Caco-2 (cell line): ENCODE results near the gene TMEM132C. TPM values are rescaled to one million over a fixed set of nuclear protein-coding genes. Genes with fewer than 3 reads are reported as not detected.

Source experiments
- BruUV-seq: library from RNA; stranded (reverse); fragments of 400-500 nt; replicated peaks from 2 replicates; lab custom pipeline; 2021; lab: Mats Ljungman, UMichigan
- CTCF ChIA-PET: fragments of 300-600 bp; sonication (Branson Sonifier 250); formaldehyde crosslinking; loops from one replicate; lab custom pipeline; 2022; ENCODE audit warnings: antibody characterized with exemption; lab: Charles Lee
- POLR2A ChIA-PET: fragments of 300-600 bp; sonication (Branson Sonifier 250); formaldehyde crosslinking; loops from one replicate; lab custom pipeline; 2022; ENCODE audit warnings: antibody characterized with exemption; lab: Charles Lee
- DNase-seq, 2 experiments: peaks; one replicate each; pipeline versions ENCODE4 v3.0.0 to v3.0.0-alpha.2; 2020 to 2022
- H3K27me3 ChIP-seq: replicated peaks from 2 replicates; pipeline ENCODE4 v1.6.0; 2011; ENCODE audit warnings: low read length; ENCODE audit not compliant: control insufficient read depth, insufficient read depth
- H3K36me3 ChIP-seq: 2 replicates; pipeline ENCODE4 v1.5.1; 2011; ENCODE audit warnings: low read length; ENCODE audit not compliant: control insufficient read depth, insufficient read depth
- H3K4me1 ChIP-seq: fragments of 250-450 bp; sonication (Bioruptor Pico); 2 replicates; pipeline ENCODE4 v1.5.1; 2020; ENCODE audit warnings: mild to moderate bottlenecking
- H3K4me3 ChIP-seq: 2 replicates; pipeline ENCODE4 v1.5.1; 2011; ENCODE audit warnings: low read depth, mild to moderate bottlenecking, control low read depth, low read length
- H3K9me3 ChIP-seq: fragments of 250-450 bp; sonication (Bioruptor Pico); 2 replicates; pipeline ENCODE4 v1.5.1; 2020; ENCODE audit warnings: mild to moderate bottlenecking, moderate library complexity
- H3K27ac Mint-ChIP-seq: one replicate; pipeline ENCODE4 v1.8.0; 2022; ENCODE audit warnings: mixed read lengths; ENCODE audit not compliant: unreplicated experiment
- H3K27me3 Mint-ChIP-seq: one replicate; pipeline ENCODE4 v1.8.0; 2022; ENCODE audit warnings: mixed read lengths; ENCODE audit not compliant: insufficient read depth, unreplicated experiment
- H3K36me3 Mint-ChIP-seq: one replicate; pipeline ENCODE4 v1.8.0; 2022; ENCODE audit warnings: mild to moderate bottlenecking, mixed read lengths; ENCODE audit not compliant: insufficient read depth, unreplicated experiment
- H3K4me1 Mint-ChIP-seq: one replicate; pipeline ENCODE4 v1.8.0; 2022; ENCODE audit warnings: low read depth, mixed read lengths; ENCODE audit not compliant: unreplicated experiment
- H3K4me3 Mint-ChIP-seq: one replicate; pipeline ENCODE4 v1.8.0; 2022; ENCODE audit warnings: mild to moderate bottlenecking, moderate library complexity, mixed read lengths; ENCODE audit not compliant: unreplicated experiment
- H3K9me3 Mint-ChIP-seq: one replicate; pipeline ENCODE4 v1.8.0; 2022; ENCODE audit warnings: mixed read lengths; ENCODE audit not compliant: unreplicated experiment
- intact Hi-C: fragments of 100-400 bp; cut with micrococcal nuclease; formaldehyde crosslinking; loops from one replicate; pipeline ENCODE4 v1.10.0; 2022; ENCODE audit not compliant: unreplicated experiment
- total RNA-seq: library from RNA; stranded (reverse); gene quantifications from 2 replicates; pipeline ENCODE4 v1.2.3, GENCODE V29; 2022
- TF ChIP-seq, protein P1 (sequence below), 2 experiments: fragments of 200-600 bp in 1 of 2; IDR thresholded peaks; 1 replicate in 1 of 2; 2 replicates in 1 of 2; pipeline versions ENCODE4 v1.5.1 to v1.8.0; 2011 to 2022; ENCODE audit warnings: antibody characterized with exemption in 1 of 2, control low read depth in 1 of 2, inconsistent platforms in 1 of 2, low read depth in 1 of 2, low read length in 1 of 2, mild to moderate bottlenecking in 1 of 2, moderate library complexity in 1 of 2; ENCODE audit not compliant: insufficient read depth in 1 of 2, severe bottlenecking in 1 of 2, unreplicated experiment in 1 of 2

TMEM132C gene
- total RNA-seq, 1 experiment from 2014 or later = not detected

DNA sequence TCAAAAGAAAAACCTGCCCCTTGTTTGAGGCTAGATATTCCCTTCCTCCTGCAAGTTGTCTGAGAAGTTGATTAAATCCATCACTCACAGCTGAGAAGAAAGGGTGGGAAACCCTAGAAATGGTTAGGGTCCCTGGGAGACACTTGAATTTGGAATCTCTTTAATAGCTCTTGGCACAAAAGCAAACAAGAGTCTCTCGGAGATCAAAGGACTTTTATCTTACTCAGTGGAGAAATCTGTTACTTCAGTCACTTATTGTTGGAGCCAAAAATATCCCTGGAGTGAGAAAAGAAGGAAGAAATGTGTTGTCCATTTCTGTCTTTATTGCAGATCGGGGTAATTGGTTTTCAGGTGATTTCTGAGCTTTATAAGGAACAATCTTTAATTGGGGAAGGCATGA, 47.0 kb downstream of the TMEM132C start:
- peaks cover 14% of the 10 kb centered on the region for H3K9me3 Mint-ChIP-seq
- Histone ChIP-seq H3K27me3 (no peaks in the 10 kb centered on the region), H3K4me1 (no peaks in the 10 kb centered on the region), H3K9me3 (no peaks in the 10 kb centered on the region), H3K4me3 (no peak overlapping the region), H3K36me3 (no peaks in the 10 kb centered on the region)
- no peaks in the 10 kb centered on the region for H3K27me3 Mint-ChIP-seq
- intact Hi-C loops = no loop called here
- POLR2A ChIA-PET = no interaction called here
- no peak overlapping the region for H3K27ac Mint-ChIP-seq
- TF ChIP-seq, protein P1, sequence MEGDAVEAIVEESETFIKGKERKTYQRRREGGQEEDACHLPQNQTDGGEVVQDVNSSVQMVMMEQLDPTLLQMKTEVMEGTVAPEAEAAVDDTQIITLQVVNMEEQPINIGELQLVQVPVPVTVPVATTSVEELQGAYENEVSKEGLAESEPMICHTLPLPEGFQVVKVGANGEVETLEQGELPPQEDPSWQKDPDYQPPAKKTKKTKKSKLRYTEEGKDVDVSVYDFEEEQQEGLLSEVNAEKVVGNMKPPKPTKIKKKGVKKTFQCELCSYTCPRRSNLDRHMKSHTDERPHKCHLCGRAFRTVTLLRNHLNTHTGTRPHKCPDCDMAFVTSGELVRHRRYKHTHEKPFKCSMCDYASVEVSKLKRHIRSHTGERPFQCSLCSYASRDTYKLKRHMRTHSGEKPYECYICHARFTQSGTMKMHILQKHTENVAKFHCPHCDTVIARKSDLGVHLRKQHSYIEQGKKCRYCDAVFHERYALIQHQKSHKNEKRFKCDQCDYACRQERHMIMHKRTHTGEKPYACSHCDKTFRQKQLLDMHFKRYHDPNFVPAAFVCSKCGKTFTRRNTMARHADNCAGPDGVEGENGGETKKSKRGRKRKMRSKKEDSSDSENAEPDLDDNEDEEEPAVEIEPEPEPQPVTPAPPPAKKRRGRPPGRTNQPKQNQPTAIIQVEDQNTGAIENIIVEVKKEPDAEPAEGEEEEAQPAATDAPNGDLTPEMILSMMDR (IDR thresholded peaks at IDR 0.05; ENCODE audit: insufficient read depth in 1 of 2, low read depth in 1 of 2, low read length in 1 of 2, severe bottlenecking in 1 of 2, unreplicated experiment in 1 of 2) = no peak
- no peak for DNase-seq
- no peak overlapping the region for H3K4me3 Mint-ChIP-seq
- H3K36me3 Mint-ChIP-seq = no peaks in the 10 kb centered on the region
- no peaks in the 10 kb centered on the region for H3K4me1 Mint-ChIP-seq
- no TSS peak for BruUV-seq
- CTCF ChIA-PET = no interaction called here

DNA sequence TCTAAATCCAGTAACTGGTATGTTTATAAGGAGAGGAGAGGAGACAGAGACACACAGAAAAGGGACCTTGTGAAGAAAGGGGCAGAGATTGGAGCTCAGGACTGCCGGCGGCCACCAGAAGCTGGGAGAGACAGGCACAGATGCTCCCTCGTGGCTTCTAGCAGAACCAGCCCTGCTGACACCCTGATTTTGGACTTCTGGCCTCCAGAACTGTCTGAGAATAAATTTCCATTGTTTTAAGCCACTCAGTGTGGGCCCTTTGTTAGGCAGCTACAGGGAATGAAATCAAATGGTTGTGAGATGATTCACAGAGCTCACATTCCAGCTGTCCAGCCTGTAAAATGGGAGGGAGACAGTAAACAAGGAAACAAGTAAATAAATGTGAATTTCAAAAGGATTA, 47.6 kb downstream of the TMEM132C start:
- Histone ChIP-seq H3K4me3 (no peak overlapping the region), H3K4me1 (no peaks in the 10 kb centered on the region), H3K36me3 (no peaks in the 10 kb centered on the region), H3K27me3 (no peaks in the 10 kb centered on the region), H3K9me3 (no peaks in the 10 kb centered on the region)
- no peak for DNase-seq
- no peaks in the 10 kb centered on the region for H3K36me3 Mint-ChIP-seq
- TF ChIP-seq, protein P1 (IDR thresholded peaks at IDR 0.05; ENCODE audit: insufficient read depth in 1 of 2, low read depth in 1 of 2, low read length in 1 of 2, severe bottlenecking in 1 of 2, unreplicated experiment in 1 of 2) = no peak
- intact Hi-C loops = no loop called here
- BruUV-seq = no TSS peak
- peaks cover 14% of the 10 kb centered on the region for H3K9me3 Mint-ChIP-seq
- CTCF ChIA-PET = no interaction called here
- no peak overlapping the region for H3K4me3 Mint-ChIP-seq
- H3K27me3 Mint-ChIP-seq = no peaks in the 10 kb centered on the region
- no peak overlapping the region for H3K27ac Mint-ChIP-seq
- POLR2A ChIA-PET = no interaction called here
- H3K4me1 Mint-ChIP-seq = no peaks in the 10 kb centered on the region

DNA sequence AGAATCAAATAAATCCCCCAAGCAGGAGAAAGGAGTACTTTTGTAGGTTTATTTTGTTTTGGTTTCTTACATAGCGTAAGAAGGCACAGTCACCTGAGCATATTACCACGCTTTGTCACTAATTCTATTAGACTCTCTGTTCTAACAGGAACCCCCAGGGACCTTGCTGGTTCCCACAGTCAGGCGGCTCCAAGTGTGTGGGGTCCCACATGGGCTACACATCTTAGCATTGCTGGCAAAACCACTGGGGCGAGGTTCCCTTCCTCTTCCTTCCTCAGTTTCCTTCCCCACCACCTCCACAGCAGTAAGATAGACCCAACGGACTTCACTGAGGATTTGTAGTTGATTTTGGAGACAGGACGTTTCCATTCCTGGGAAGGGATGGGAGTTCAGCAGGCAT, 49.1 kb downstream of the TMEM132C start:
- no TSS peak for BruUV-seq
- Histone ChIP-seq H3K36me3 (no peaks in the 10 kb centered on the region), H3K4me3 (no peak overlapping the region), H3K27me3 (no peaks in the 10 kb centered on the region), H3K4me1 (no peaks in the 10 kb centered on the region), H3K9me3 (no peaks in the 10 kb centered on the region)
- TF ChIP-seq, protein P1 (IDR thresholded peaks at IDR 0.05; ENCODE audit: insufficient read depth in 1 of 2, low read depth in 1 of 2, low read length in 1 of 2, severe bottlenecking in 1 of 2, unreplicated experiment in 1 of 2) = no peak
- H3K4me1 Mint-ChIP-seq = no peaks in the 10 kb centered on the region
- no peak overlapping the region for H3K4me3 Mint-ChIP-seq
- ChIA-PET CTCF (no interaction called here), POLR2A (no interaction called here)
- H3K27ac Mint-ChIP-seq = no peak overlapping the region
- DNase-seq = no peak
- intact Hi-C loops = no loop called here
- peaks cover 14% of the 10 kb centered on the region for H3K9me3 Mint-ChIP-seq
- no peaks in the 10 kb centered on the region for H3K27me3 Mint-ChIP-seq
- no peaks in the 10 kb centered on the region for H3K36me3 Mint-ChIP-seq
